GM19239 (cell line): ENCODE data around the gene SPATA32.
"Not testable (repeated sequence)": the region's sequence is repeated elsewhere in the genome, so short reads cannot be mapped to it uniquely, and the experiment has no call there.

Experiments used
- DNase-seq: peaks from one replicate; pipeline ENCODE4 v3.0.0; 2011; ENCODE audit warnings: low spot score; ENCODE audit not compliant: insufficient read length
- FAIRE-seq: peaks from 2 replicates; lab custom pipeline; 2011; peaks lifted over from hg19 to GRCh38; lab: Jason Lieb, UNC

Gene SPATA32, protein sequence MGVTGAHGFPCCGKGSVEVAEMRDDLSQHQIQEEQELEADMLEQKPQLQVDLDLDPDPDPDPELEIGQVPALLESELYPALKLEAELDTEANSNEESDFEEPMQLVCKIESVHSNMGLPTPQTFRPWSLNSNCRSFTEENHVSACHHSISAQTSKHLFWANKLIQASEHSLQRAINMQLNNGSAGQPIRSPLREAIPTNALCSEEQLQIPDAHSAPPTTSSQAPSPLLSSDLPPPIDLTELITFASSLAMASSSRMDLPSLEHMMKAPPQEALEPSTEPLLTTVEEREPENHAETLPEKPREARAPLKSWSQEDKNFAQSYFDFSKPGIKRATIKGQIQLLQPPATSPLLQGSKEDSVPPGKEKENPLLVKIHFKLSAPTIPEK

DNA sequence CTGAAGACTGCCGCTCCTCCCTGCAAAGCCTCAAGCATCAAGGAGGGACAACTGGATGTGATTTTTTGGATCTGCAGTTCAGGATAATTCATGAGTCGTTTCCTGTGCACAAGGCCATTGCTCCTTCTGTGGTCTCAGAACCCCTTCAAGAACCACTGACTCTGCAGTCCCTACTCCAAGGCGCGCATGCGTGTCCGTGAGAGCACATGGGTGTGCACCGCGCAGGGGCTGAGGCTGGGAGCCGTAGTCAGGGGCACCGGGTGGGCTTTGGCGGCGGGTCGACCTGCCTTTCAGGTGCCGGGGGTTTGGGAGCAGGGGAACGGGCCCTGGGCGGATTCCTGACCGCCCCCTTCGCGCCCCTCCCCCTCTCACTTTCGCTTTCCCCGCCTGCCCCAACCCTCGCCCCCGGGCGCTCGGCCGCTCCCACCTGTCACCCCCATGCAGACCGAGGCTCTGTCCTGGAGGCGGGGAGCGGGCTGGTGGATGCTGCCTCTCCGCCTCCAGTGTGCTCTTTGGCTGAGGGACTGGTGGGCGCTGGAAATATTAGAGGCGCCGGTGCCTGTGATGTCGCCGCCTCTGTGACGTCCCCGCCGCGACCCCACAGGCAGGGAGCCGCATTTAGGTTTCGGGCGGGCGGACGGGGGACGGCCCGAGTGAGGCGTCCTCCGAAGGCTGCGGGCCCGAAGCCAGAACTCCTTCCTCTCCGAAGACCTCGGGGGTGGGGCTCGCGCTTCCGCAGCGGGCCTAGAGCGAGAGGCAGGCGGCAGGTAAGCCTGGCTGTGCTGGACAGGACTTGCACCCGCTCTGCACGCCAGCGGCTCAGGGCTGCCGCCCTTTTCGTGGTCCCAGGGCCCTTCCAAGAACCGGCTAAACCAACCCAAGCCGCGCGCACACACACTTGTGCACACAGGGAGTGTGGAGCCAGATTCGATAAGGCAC, at the start of gene SPATA32:
SPATA32 (minus strand) TSS at position 518 of the 939 bp plus-strand sequence; CDS start at position 440, 78 bp downstream.
- DNase-seq (peak; percentile 70), FAIRE-seq (peak; percentile 95)

DNA sequence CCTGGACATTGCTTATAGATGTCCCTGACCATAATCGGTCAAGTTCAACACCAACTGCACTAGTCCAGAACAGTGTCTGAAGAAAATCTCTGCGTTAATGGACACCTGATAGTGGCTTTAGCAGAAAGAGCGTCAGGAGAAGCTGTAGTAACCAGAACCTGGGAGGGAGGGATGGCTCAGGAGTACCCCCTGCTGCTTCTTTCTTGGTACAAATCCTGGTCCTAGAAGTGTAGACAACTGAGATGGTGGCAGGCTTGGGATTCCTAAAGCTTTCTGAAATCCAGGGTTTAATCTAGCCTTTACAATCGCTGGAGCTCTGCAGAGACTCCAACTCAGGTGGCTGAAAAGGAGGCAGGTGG, 49.5 kb upstream of the SPATA32 start:
- FAIRE-seq (no peak), DNase-seq (no peak)

DNA sequence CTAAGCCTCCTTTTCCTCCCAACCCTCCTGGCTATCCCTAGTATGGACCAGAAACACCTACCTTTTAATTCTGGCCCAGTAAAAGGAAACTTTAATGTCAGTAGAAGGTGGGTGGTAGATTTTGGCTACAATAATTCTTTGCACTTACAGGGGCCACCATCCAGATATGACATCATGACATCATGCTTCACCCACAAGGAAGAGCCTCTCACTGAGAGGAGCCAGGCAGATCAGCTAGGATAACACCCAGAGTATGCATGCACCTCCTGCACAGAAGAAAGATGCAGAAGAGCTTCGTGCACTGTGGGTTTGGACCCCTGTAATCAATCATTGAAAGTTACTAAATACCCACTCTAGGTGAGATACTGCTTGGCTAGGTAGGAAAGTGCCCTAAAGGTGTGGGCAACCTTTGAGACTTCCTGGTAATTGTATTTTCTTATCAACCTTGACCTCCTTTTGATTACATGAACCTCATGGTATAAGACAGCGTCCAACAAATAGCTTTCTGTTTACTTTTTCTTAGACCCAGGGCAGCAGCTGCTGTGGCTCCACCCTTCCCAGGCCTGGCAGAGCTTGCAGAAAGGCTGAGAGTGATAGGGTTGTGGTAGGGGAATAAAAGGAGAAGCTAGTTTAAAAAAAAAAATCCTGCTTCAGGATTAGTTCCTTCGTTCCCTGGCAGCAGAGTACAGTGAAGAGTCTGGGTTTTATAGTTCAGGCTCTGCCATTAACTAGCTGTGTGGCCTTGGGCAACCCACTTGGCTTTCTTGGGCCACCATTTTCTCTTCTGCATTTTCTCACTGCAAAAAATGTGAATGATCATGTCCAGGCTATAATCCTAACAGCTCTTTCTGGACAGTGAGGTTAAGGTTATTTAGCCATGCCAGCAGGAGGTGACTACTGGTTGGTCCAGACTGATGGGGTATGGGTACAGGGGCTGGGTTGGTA, 48.8 kb upstream of the SPATA32 start:
- no peak for DNase-seq
- FAIRE-seq = peak; percentile 60

DNA sequence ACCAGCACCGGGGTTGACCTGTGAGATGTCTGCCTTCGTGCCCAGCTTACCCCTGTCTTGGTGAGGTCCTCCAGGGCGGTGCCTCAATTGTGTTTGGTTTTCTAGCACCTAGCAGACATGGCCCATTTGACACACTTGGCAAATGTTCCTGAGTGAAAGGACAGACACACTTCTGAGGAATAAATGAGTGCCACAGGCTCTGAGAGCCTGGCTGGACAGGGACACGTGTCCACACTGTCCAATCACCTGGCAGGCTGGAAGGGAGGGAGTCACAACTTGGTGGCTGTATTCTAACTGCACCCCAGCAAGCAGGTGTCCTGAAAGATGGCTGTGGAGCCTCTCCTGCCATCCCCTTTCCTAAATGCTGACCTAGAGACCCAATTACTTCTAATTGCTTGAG, 47.5 kb upstream of the SPATA32 start:
- FAIRE-seq = no peak

DNA sequence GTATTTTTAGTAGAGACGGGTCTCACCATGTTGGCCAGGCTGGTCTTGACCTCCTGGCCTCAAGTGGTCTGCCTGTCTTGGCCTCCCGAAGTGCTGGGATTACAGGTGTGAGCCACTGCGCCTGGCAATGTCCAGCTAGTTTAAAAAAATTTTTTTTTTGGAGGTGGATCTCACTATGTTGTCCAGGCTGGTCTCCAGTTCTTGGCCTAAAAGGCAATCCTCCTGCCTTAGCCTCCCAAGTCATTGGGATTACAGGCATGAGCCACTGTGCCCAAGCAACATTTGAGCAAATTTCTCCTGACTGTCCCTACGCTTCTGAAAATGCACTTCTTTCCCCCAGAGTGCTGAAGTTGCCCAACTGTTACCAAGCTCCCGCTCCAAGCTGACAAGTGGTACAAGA, 46.9 kb upstream of the SPATA32 start:
- no peak for DNase-seq
- FAIRE-seq = no peak

More for the DNA sequence above, 47.5 kb upstream of the SPATA32 start:
- no peak for DNase-seq

DNA sequence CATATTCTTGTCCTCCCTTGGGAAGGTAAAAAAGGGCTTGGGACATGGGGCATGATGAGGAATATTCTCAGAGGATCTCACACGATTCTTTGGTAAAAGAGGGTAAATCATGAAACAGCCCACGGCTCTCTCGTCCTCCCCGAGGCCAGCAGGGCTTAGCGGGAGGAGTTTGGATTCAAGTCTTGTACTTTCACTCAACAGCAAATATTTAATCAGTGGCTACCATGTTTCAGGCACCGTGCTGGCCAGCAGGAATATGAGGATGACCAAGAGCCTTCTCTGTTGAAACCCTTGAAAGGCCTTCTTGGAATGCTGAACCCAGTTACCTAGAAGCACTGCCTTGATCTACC, 46.1 kb upstream of the SPATA32 start:
- DNase-seq (no peak), FAIRE-seq (no peak)

DNA sequence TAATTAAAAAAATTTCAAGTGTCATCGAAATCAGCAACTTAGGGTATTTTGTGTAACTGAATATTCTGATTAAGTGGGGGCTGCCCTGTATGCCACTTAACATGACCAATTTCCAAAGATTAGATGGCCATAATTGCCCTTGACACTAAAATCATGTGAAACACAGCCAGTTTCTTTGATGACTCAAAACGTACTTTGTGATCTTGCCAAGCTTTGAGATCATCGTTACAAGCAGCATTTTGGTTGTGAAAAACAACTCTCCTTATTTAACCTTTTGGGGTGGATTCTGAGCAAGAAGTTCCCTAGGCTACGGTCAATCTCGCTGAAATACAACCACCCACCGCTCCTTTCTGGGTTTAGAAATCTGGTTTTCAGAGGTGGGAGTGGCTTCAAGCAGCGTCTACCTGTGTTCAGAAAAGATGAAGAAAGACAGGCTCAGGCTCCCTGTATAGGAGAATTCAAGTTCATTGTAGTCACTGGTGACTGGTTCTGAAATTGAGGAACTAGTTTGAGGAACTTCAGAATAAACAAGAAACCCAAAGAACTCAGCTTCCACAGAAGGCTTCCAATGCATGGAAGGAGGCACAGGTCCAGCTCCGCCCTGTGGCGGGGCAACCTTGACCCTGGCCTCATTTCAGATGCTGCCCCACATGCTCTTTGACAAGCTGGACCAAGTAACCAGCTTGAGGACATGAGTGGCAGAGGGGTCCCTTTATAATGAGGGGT, 45.6 kb upstream of the SPATA32 start:
- no peak for DNase-seq
- FAIRE-seq = peak; percentile 92

DNA sequence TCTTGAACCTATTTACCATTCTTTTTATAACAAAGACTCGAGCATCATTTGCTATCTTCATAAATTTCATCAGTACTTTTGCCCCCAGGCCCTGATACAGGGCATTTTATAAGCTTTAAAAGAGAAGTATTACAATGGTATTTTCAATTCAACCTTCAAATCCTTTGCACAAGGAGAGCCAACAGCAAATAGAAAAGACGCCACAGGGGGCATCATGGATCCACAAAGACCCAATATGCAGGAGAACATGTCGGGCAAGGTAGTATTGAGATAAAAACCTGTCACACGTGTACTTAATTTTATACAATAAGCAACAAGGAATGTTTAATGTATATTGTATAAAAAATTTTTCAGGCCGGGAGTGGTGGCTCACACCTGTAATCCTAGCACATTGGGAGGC, 44.7 kb upstream of the SPATA32 start:
- DNase-seq (no peak), FAIRE-seq (no peak)

DNA sequence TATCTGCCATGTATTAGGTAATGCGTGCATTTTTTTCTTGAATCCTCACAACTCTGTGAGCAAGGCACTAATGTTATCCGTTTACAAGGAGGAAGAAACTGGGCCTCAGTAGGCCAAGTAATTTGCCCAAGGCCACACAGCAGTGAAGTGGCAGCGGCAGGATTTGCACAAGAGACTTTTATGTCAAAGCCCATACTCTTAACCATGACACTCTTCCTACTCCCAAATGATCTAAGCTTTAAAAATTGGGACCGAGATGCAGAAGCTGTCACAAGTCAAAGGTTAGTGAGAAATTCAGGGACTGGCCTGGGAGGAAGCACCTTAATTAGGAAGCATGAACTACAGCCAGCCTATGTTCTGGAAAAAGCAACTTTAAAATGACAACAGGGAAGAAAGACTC, 44.2 kb upstream of the SPATA32 start:
- FAIRE-seq = no peak
- DNase-seq = no peak

DNA sequence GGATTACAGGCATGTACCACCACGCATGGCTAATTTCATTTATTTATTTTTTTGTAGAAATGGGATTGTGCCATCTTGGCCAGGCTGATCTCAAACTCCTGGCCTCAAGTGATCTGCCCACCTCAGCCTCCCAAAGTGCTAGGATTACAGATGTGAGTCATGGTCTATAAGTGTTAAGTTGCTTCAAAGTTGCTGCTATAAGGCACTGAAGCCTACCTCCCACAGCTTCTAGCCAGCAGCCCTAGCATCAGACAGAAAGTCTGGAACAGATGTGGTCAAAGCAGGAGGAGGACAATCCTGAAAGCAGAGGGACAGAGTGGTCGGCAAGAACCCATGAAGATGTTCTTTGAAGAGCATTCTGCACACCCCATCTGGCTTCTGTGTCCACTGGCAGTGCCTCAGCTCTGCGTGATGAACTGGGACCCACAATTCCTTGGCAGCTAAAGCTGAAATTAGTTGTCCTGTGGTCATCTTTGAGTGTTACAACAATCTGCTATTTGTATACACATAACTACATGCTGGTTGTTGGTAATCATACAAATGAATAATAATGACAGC, 43.7 kb upstream of the SPATA32 start:
- no peak for FAIRE-seq
- no peak for DNase-seq

DNA sequence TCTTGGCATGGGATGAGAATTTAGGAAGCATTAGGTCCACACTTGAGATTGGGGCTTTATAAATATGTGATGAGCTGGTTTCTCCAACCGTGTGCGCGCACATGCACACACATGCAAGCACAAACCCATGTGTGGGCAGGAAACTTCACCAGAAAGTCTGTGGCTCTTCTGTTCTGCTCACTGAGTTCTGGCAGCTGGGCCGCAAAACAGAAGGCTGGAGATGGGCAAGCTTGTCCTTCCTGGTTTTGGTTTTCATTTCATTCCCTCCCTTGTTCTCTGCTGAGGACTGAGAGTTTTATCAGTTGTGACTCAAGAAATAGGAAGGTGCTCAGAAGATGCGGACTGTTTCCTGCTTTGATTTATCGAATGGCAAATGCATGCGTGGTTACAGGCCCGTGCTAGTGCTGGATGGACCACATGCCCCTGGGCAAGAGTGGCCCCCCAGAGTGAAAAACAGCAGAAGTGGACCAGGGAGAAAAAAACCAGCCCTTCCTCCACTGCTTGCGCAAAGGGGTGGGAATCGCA, 40.8 kb upstream of the SPATA32 start:
- peak; percentile 99 for FAIRE-seq
- no peak for DNase-seq

DNA sequence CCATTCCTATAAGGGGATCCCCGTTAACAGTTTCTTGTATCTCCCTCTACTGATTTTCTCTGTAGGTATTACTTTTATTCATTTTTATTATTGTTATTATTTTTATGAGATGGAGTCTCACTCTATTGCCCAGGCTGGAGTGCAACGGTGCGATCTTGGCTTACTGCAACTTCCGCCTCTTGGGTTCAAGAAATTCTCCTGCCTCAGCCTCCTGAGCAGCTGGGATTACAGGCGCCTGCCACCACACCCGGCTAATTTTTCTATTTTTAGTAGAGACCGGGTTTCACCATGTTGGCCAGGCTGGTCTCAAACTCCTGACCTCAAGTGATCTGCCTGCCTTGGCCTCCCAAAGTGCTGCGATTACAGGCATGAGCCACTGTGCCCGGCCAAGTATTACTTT, 40.3 kb upstream of the SPATA32 start:
- not testable (repeated sequence) for FAIRE-seq, DNase-seq

DNA sequence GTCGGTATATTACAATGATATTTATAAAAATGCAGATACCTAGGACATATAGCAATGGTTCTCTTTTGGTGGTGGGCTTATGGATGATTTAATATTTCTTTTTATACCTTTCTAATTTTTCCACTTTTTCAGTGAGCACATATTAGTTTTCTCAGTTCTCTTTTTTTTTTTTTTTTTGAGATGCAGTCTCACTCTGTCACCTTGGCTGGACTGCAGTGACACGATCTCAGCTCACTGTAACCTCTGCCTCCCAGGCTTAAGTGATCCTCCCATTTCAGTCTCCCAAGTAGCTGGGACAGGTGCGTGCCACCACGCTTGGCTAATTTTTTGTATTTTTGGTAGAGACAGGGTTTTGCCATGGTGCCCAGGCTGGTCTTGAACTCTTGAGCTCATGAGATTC, 39.8 kb upstream of the SPATA32 start:
- DNase-seq = no peak

DNA sequence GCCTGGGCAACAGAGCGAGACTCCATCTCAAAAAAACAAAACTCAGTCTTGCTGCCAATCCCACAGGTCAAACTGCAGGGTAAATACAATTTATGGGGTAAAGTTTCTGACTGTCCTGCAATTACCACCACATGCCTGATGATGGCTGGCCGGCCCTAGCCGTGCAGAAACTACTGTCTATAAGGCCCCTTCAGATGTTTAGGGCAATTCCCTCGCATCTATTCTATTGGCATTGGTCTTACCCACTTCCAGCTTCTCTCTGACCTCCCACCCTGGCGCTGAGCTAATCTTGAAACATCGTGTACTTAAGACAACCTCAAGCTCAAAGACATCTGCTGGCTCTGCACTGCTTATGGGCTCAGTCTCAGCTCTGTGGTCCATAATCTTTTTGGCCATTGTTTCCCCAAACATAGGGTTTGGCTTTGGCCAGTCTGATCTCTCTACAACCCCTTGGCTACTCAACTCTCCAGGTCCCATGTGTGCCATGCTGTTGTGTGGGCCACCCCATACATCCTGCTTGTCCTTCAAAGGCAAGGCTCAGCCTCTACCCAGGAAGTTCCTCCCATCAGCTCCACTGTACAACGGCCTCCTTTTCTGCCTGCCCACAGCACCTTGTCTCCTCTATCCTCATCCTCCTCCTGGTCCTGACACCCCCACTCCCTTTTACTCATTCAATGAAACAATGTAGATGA, 38.3 kb upstream of the SPATA32 start:
- FAIRE-seq = peak; percentile 78
- DNase-seq = no peak

More for the DNA sequence above, 39.8 kb upstream of the SPATA32 start:
- FAIRE-seq = peak; percentile 73

DNA sequence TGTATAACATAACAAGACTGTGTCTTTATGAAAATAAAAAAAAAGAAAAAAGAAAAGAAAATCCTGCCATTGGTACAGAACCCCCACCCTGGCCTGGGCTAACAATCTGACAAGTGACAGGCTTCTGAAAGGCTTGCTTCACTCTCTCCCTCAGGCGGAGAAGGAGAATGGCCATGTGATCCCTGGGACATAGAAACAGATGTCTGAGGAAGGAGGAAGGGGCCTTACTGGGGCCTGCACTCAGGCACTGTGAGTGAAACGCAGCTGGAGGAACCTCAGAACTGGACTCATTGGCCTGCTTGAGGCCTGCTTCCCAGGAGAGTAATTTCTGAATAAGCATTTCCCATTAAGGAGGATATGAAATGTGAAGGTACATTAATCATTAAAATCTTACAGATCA, 37.5 kb upstream of the SPATA32 start:
- no peak for DNase-seq
- peak; percentile 91 for FAIRE-seq

DNA sequence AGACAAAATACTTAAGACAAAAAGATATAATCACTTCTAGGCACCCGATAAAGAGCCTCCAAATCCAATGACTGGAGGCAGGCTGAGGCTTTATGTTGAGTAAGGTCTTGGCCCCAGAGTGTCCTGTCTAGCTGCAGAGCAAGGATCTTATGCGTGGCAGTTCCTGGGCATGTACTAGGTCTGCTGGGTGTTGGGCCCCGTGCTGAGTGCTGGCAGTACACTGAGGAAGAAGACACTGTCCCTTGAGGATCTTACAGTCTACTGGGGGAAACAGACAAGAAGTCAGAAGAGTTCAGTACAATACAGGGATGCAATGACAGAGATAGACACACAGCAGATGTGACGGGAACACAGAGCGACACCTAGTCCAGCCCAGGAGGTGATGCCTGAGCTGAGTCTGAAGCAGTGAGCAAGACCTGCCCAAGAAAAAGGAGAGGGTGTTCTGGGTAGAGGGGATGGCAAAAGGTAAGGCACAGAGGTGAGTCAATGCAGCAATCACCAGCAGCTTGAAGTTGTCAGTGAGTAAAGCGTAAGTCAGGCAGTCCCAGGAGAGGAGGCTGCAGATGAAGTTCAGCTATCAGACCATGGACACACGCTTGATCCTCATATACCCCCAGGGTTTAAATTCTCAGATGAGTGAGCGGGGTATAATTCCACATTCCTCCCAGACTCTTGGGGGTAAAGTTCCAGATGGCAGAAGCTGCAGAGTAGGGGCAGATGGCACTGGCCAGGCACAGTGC, 36.8 kb upstream of the SPATA32 start:
- no peak for DNase-seq
- peak; percentile 11 for FAIRE-seq

DNA sequence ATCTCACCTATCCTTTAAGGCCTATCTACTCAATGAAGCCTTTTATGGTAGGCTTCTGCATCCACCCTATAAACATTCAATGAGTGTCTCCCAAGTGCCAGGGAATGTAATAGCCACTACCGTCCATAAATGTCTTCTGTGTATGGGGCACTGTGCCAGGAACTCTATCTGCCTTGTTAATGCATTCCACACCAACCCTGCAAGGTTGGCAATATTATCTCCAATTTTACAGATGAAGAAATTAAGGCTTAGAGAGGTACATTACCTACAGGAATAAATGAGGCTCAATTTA, 34.9 kb upstream of the SPATA32 start:
- DNase-seq = no peak
- FAIRE-seq = no peak
